GM21576 (cell line): ENCODE measurements around the gene GLIPR2.
"Not testable (repeated sequence)": the region's sequence is repeated elsewhere in the genome, so short reads cannot be mapped to it uniquely, and the experiment has no call there.

ENCODE experiments used
- ATAC-seq: cut with Tn5 transposase; IDR thresholded peaks from one replicate; pipeline ENCODE4 v1.9.1; 2021; ENCODE audit warnings: mild to moderate bottlenecking, moderate library complexity; ENCODE audit not compliant: unreplicated experiment

Gene GLIPR2

DNA sequence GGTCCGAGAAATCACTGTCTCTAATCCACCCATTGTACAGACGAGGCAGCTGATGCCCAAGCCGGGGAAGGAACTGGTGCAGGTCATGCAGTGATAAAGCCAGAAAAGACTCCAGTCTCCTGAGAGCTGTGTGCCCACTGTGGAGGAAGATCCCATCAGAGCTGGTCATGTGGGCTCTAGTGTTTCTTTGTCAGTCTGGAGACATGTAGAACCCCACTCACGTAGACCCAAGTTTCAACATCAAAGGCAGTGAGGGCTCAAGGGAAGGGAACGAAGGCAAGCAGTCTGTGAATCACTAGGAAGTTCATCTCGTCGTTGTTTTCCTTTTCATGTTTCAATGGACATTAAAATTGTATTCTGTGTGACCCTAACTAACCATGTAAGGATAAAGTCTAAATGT, 14.6 kb upstream of the GLIPR2 start:
- no peak for ATAC-seq

DNA sequence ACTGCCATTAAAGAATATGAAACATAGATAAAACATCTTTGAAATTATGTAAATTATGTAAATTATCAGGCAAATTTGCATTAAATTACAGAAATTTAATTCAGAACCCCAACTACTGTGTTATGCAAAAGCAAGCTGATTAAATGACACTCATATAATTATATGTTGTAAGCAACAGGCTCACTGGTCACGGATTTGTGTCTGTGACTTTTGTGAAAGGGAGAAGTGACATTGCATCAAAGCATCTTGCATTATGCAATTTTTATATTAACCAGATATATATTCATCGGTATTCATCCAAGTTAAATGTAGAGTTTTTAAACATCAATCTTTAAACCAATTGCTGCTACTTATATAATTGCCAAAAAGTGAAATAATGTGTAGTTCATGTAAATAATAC, 13.0 kb upstream of the GLIPR2 start:
- ATAC-seq = no peak

DNA sequence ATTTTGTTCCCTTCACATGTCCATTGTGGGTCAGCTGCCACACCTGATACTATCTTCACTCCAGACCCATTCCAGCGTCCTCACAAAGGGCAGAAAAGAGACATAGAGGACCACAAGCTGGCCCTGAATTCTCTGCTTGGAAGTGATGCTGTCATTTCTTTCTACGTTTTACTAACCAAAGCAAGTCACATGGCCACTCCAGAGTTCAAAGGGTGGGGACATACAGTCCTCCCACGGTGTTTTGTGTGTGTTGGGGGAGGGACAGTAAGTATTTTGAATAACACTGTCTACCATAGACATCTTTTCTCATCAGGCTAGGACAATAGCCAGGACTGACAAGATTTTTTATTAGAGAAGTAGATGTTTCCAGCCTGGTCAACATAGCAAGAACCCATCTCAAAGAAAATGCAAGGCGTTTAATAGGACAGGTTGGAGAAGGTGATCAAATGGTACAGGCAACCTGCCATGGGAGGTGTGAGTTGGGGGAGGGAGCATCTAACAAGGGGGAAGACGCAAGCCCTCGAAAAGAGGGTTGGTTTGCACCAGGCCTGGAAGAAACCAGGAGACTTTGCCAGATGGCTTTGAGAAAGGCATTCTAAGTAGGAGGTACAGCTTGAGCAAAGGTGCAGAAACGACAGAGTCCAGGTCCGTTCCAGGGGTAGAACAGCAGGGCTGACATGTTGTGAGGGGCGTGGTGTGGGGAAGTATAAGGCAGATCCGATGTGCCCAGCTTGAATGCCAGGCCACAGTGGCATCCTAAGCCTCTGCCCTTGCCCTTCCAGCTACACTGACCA, 11.3 kb upstream of the GLIPR2 start:
- ATAC-seq = no peak

DNA sequence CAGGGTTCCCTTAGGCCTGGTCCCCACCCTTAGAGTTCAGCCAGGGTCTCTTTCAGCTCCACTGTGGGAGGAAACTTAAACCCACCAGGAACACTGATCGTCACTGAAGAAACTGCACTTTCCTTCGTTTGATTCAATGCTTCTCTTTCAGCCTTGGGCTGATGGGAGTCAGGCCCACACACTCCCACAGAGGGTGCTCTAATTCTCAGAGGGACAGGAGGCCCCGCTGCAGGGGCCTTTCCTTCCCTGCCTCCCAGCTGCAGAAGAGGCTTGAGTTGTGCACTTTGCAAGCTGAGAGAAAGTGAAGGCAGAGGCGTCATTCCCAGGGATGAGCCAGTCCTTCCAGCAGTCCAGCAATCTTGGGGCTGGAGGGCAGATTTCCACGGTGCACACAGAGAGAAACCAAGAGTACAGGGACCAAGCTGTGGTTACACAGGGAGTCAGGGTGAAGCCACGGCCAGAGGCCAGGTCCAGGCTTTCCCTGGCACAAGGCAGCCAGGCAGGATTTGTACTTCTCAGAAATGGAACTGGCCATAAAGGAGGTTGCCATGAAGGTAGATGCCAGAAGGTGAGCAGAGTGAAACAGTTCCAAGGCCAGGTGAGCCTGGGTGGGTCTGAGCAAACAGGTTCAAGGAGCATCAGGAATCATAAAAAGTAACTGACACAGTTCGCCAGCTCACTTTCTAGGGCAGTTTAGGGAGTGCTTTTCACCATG, 10.4 kb upstream of the GLIPR2 start:
- no peak for ATAC-seq

DNA sequence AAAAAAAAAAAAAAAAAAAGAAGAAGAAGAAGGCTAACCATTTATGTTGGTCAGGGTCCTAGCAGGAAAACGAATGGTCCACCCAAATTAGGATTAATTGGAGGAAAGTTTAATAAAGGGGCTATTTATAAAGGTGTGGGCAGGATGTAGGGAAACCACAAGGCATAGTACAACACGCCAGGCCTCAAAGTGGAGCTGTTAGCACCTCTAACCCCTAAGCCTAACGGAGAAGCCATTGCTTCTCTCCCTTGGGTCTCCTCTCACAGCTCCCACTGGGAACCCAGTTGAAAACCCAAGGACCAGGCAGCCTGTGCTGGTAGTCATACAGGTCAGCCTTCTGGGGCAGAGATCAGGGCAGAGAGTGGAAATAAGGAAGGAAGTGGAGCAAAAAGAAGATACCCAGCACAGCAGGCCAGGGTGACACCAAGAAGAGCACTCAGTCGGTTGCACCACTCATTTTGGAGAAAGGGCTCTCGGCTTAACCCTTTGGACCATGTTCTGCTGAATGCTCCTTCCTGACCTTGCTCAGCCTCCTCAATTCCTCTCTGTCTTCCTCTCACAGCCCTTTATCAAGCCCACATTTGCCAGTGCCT, 8.8 kb upstream of the GLIPR2 start:
- ATAC-seq = no peak

DNA sequence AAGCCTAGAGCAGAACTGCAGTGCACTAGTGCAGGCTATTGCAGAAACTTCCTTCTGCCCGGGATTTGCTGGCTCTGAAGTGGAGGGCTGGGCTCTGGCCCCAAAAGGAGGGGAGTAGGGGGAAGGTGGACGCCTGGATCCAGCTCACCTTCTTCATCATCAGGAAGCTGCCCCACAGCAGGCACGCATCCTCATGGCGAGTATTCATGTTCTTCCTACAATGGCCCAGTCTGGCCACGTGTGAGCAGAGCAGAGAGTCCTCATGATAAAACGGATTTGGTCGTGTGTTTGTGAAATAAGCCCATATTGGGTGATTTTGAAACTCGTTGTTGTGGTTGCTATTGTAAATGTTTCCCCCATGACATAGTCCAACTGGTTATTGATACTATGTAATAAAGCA, 8.2 kb upstream of the GLIPR2 start:
- no peak for ATAC-seq

DNA sequence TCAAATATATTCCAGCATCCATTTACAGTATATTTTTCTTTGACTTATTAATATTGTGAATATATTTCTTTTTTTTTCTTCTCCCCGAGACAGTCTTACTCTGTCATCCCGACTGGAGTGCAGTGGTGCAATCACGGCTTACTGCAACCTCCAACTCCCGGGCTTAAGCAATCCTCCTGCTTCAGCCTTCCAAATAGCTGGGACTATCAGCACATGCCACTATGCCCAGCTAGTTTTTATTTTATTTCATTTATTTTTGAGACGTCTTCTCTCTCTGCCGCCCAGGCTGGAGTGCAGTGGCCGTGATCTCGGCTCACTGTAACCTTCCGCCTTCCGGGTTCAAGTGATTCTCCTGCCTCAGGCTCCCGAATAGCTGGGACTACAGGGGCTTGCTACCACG, 7.4 kb upstream of the GLIPR2 start:
- ATAC-seq = no peak

DNA sequence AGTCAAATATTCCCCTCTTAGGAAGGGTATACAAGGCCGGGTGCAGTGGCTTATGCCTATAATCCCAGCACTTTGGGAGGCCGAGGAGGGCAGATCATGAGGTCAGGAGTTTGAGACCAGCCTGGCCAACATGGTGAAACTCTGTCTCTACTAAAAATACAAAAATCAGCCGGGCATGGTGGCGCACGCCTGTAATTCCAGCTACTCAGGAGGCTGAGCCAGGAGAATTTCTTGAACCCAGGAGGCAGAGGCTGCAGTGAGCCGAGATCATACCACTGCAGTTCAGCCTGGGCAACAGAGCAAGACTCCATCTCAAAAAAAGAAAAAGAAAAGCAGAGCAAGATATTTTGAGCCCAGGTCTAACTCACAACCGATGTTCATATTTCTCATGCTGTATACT, 4.9 kb upstream of the GLIPR2 start:
- not testable (repeated sequence) for ATAC-seq

DNA sequence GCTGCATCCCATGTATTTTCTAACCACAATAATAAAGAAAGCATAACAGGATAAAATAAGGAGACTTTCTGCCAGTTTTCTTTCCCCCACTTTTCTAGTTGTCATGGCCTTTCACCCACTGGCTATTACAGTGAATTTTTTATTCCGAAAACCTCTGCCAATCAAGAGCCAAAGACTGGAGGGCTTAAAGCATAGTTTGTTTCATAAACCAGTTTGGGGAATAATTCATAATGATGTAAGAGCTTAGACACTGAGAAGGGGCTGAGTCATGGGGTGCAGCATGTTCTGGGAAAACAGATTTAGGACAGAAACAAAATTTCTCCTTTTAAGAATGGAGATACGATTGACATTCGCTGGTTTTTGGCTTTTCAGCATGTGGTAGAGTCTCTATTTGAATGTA, 4.4 kb upstream of the GLIPR2 start:
- ATAC-seq = no peak

DNA sequence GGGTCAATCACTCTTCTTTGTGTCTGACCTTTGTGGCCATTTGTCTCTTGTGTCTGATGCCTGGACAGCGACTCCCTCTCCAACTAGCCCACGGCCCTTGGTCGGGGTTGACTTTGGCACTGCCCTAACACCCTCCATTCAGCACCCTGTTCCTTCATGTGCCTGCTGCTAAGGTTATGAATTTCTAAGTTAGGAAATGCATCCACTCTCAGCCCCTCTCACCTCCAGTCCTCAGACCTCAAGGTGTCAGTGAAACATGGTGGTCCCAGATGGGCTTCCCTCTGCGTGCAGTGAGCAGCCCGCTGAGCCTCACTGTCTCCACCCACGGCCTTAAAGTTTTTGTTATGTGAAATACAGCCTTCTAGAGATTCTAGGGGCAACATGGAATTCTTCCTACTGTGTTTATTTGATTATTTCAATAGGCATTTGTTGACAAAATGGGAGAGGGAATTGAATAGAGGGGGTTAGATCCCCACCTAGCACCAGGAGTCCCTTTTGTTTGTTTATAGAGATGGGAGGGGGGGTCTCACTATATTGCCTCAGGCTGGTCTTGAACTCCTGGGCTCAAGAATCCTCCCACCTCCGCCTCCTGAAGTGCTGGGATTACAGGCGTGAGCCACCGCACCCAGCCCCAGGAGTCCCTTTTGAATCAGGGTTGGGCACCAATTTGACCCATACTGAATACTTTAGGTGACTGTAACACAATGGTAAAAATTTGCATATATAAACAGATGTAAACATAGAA, 1.6 kb upstream of the GLIPR2 start:
- no peak for ATAC-seq

DNA sequence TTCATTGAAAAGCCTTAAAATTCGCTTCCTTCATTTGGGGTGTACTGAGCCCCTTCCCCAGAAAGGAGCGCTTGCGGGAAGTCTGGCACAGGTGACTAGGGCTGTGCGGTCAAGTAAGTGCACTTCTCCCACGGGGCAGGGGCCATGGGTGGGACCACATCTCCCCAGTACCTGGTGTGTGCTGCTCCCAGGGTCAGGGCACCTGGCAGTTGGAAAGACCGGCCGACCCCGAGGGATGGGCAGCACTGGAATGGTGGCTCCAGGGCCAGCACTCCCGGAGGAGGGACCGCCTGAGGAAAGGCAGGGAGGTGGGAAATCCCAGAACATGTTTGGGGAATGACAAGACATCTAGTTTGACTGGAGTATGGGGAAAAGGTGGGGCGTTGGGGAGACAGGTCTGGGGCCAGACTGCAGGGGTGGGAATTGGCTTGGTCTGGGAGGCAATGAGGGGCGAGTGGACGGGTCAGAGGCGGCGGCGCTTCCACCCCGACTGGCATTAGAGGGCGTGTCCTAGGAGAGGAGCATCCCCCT, 727 bp upstream of the GLIPR2 start:
- peak; percentile 10 for ATAC-seq

DNA sequence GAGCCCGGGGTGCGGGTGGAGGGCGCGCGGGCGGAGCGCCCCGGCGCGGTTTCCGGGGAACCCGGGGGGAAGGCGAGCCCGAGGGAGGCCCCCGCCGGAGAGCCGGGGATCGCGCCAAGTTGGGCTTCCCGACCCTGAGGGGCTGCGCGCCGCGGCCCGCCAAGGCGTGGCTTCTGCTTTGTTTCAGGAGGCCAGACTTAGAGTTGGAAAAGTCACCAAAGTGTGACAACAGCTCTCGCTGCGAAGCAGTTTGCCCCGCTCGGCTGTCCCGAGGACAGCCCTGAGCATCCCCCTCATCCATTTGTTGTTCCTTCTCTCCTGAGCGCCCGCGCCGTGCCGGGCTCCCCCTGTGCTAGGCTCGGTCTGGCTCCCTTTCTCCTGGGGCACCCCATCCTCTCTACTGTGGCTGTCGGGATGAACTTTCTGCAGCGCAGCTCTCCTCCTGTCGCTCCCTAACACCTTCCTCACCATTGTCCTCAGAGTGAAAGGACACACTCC, 410 bp downstream of the GLIPR2 start:
- ATAC-seq = peak; percentile 24

DNA sequence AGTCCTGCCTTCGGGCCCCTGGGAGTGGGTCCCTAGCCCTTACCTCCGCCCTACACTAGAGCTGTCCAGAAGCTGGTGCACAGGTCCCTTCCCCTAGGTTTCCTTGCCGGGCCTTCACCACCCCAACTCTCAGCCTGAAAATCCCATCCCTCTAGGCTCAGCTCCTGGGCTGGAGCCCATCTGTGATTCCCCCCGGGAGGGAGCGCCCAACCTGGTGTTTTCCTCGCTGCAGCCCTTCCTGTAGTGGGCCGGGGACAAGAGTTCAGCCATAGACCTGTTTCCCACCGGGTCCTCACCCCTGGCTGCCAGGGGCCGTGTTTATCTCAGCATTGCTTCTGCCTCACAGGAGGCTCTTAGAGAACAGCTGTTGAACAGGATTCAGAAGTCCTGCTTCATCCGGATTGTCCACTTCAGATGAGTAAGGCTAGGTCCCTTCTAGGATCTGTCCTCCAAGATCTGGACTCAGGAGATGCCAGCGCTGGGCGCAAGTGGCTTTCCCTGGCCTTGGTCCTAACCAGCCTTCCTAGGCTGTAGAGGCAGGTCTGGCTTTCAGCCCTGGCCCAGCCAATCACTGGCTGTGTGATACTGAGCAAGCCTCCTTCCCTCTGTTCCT, 965 bp downstream of the GLIPR2 start:
- no peak for ATAC-seq

DNA sequence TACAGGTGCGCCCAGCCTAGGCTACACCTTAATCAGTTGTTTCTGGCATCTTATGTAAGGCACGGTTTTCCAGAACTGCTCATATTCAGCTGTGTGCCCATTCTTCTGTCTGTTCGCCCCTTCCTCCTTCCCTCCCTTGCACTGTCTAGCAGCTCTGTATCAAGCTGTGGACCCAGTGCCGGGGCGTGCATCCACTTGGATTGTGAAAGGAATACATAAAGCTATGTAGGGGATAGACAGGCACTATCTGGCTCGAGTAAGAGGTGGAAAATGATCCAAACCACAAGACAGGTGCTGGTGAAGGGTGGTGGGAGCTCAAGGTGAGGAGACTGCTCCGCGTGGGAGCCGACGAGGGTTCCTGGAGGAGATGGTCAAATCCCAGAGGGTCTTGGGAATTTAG, 2.0 kb downstream of the GLIPR2 start:
- ATAC-seq = no peak

DNA sequence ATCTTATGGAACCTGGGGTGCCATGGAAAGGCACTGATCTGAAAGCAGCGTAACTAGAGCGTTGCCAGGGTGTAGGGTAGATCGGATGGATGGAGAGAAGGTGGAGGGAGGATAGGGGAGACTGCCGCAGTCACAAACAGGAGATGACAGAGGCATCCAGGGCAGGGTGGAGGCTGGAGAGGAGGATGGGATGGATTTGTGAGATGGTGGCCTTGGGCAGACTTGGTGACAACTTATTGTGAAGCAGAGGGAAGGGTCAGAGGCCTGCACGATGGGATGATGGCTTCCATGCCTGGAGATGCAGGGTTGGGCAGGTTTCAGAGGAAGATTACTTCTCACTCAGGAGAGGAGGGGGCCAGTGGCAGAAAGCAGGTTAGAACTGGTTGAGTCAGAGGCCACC, 2.4 kb downstream of the GLIPR2 start:
- ATAC-seq = no peak

DNA sequence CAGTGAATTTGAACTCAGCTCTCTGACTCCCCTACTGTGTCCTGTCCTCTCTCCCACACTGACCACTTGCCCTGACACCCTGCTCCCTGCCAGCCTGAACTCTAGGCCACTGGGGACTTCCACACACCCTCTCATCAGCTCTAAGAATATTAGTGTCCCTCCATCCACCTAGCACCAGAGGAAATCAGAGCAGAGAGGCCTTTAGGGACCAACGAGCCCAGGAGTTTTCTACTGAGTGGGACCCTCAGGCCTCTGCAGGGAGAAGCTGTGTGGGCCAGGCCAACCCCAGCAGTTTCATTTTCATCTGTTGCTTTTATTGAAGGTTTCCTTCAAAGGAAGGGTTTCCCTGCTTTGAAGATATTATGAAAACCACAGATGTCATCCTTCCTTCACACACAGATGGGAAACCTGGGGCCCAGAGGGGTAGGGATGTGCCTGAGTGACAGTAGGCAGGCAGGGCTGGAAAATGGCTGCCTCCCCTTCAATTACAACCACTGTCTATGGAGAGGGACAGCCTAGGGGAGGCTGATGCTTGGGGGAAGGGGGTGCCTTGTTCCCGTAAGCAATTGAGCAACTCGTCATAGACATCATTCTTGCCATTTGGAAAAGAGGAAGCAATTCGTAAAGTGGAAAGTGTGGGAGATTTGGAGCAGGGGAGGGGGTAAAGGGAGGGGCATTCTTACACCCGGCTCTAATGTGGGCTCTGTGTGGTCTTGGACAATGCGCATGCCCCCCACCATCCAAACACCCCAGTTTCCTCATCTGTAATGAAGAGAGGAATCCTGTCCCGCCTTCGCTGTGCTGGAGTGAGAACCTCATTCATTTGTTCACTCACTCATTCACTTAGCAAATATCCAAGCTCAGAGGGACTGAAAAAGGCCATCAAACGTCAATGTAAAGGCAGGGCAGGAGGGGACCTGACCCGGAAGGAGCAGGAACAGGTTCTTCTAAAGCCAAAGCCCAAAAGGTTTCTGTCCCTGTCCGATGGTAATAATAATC, 3.9 kb downstream of the GLIPR2 start:
- ATAC-seq = no peak

DNA sequence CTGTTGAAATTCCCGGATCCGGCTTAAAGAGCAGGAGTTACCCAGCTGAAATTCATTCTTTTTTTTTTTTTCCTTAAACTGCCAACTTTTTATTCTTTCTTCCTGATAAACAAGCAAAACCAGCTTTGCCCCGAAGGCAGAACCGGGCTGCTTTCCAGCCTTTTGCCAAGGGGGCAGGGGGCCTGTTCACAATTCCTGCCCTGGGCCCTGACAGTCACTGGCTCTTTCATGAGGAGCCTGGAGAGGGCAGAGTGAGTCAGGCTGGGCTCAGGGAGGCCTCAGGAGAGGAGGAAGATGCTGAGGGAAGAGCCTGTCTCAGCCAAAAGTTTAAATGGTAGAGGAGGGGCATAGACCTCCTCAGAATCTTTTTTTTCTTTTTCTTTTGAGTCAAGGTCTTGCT, 4.8 kb downstream of the GLIPR2 start:
- no peak for ATAC-seq

DNA sequence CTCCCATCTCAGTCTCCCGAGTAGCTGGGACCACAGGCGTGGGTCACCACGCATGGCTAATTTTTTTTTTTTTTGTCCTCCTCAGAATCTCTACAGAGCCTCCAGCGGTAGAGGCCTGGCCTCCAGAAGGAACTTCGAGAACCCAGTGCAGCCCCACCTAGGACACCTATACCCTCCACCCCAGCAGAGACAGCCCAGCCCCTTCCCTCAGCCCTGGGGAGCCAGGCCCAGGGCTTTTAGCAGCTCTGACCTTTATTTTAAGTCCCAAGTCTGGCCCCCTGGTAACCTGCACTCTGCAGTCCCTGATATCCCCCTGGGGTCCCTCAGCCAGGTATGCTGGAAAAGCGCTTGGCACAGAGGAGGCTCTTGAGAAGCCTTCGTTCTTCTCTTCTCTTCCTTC, 5.2 kb downstream of the GLIPR2 start:
- no peak for ATAC-seq

DNA sequence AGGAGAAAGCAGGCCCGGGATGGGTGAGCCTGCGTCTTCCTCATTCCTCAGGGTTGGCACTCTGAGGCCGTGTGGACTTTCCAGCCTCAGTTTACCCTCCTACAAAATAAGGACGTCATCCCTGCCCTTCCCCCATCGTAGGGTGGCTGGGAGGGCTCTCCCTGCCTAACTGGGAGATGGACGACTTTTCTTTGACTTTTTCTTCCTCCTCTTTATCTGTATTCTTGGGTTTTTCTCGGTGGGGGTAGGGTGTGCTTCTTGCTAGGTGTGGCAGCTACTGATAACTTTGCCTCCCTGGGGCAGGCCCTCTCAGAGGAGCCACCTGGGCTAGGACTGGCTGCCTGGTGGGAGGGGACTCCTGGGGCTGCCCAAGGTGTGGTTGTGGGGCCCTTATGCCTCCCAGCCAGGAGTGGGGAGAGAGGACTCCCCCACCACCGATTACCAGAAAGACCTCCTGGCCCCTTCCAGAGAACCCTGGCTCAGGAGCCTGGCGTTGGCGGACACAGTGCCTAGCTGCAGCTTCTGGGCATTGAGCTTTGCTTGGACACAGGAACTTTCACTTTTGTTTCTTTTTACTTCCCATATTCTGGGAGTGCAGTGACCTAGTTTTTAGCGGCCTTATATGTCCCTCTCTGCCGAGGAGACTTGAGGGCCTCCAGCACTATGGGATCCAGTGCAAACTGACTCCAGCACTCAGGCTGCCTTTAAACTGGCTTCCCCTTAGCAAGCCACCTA, 6.1 kb downstream of the GLIPR2 start:
- no peak for ATAC-seq
